Endothelial cell of umbilical vein (primary cell): ENCODE data around the gene PADI1. TPM values are rescaled to one million over a fixed set of nuclear protein-coding genes. Genes with fewer than 3 reads are reported as not detected.

Experiments
- BruUV-seq: library from RNA; stranded (reverse); fragments of 400-500 nt; replicated peaks from 2 replicates; lab custom pipeline; 2021; lab: Mats Ljungman, UMichigan
- CTCF ChIA-PET: fragments of 300-600, 350-600 bp; sonication (Branson Sonifier 250); formaldehyde crosslinking; loops from one replicate; lab custom pipeline; 2021; ENCODE audit warnings: antibody characterized with exemption, inconsistent platforms; lab: Charles Lee
- POLR2A ChIA-PET: fragments of 300-600, 350-600 bp; sonication (Branson Sonifier 250); formaldehyde crosslinking; loops from one replicate; lab custom pipeline; 2021; ENCODE audit warnings: antibody characterized with exemption, inconsistent platforms; lab: Charles Lee
- DNase-seq: peaks from one replicate; pipeline ENCODE4 v3.0.0-alpha.2; 2011; ENCODE audit warnings: low read depth, low spot score
- FAIRE-seq: peaks from 2 replicates; lab custom pipeline; 2011; peaks lifted over from hg19 to GRCh38; lab: Jason Lieb, UNC
- H2AFZ ChIP-seq: 2 replicates; pipeline ENCODE4 v1.6.0; 2012; ENCODE audit warnings: low read depth, low read length, control low read depth, inconsistent platforms
- H3K27ac ChIP-seq: 2 replicates; pipeline ENCODE4 v1.5.1; 2011; ENCODE audit warnings: low read depth, mild to moderate bottlenecking, control low read depth, low read length, moderate library complexity; ENCODE audit not compliant: insufficient read depth
- H3K27me3 ChIP-seq, 2 experiments: 2 replicates each; pipeline versions ENCODE4 v1.6.0 to v1.6.1; 2011; ENCODE audit warnings: low read length in 2 of 2, mixed read lengths in 1 of 2; ENCODE audit not compliant: control insufficient read depth in 2 of 2, insufficient read depth in 2 of 2
- H3K36me3 ChIP-seq, 2 experiments: 2 replicates in 1 of 2; 3 replicates in 1 of 2; pipeline ENCODE4 v1.5.1; 2011; ENCODE audit warnings: low read length in 2 of 2, mild to moderate bottlenecking in 1 of 2, moderate library complexity in 1 of 2; ENCODE audit not compliant: control insufficient read depth in 2 of 2, insufficient read depth in 2 of 2; ENCODE audit errors: extremely low read depth in 1 of 2
- H3K4me1 ChIP-seq: 3 replicates; pipeline ENCODE4 v1.5.1; 2011; ENCODE audit warnings: mild to moderate bottlenecking, low read length; ENCODE audit not compliant: control insufficient read depth, insufficient read depth; ENCODE audit errors: extremely low read depth
- H3K4me2 ChIP-seq: 2 replicates; pipeline ENCODE4 v1.6.1; 2011; ENCODE audit warnings: low read length, control low read depth, mixed read lengths; ENCODE audit not compliant: insufficient read depth
- H3K4me3 ChIP-seq, 3 experiments: fragments of 200-600 bp in 1 of 3; sonication (generic), shearing (Covaris generic) in 1 of 3; replicated peaks in 1 of 3; 2 replicates each; pipeline ENCODE4 v1.5.1; 2011 to 2016; ENCODE audit warnings: control low read depth in 3 of 3, low read length in 3 of 3, mild to moderate bottlenecking in 2 of 3, inconsistent platforms in 1 of 3, low read depth in 1 of 3, moderate library complexity in 1 of 3; ENCODE audit not compliant: insufficient read depth in 1 of 3
- H3K79me2 ChIP-seq: 2 replicates; pipeline ENCODE4 v1.6.0; 2012; ENCODE audit warnings: low read length, inconsistent platforms; ENCODE audit not compliant: control insufficient read depth, insufficient read depth
- H3K9ac ChIP-seq: replicated peaks from 2 replicates; pipeline ENCODE3; 2011; ENCODE audit warnings: low read length, control low read depth; ENCODE audit not compliant: insufficient read depth; ENCODE audit errors: extremely low read depth
- H3K9me1 ChIP-seq: replicated peaks from 3 replicates; pipeline ENCODE4 v1.6.0; 2011; ENCODE audit warnings: mild to moderate bottlenecking, low read length; ENCODE audit not compliant: control insufficient read depth, insufficient read depth; ENCODE audit errors: extremely low read depth
- H3K9me3 ChIP-seq: replicated peaks from 2 replicates; pipeline ENCODE4 v1.5.1; 2012; ENCODE audit warnings: low read length, inconsistent platforms; ENCODE audit not compliant: control insufficient read depth, insufficient read depth
- H4K20me1 ChIP-seq: replicated peaks from 2 replicates; pipeline ENCODE3; 2011; ENCODE audit warnings: mild to moderate bottlenecking, low read length; ENCODE audit not compliant: control insufficient read depth, insufficient read depth; ENCODE audit errors: extremely low read depth
- GATA2 ChIP-seq: IDR thresholded peaks from 2 replicates; pipeline ENCODE4 v1.7.0; 2011; ENCODE audit warnings: low read depth, mild to moderate bottlenecking, moderate library complexity, mixed read lengths, low read length; ENCODE audit not compliant: insufficient read length, insufficient read depth
- JUN ChIP-seq: IDR thresholded peaks from 2 replicates; pipeline ENCODE4 v1.6.1; 2011; ENCODE audit warnings: borderline replicate concordance, low read depth; ENCODE audit not compliant: insufficient read length, insufficient read depth
- POLR2A ChIP-seq: IDR thresholded peaks from 2 replicates; pipeline ENCODE4 v1.6.1; 2012; ENCODE audit warnings: low read depth, mild to moderate bottlenecking, control low read depth, low read length
- POLR2AphosphoS5 ChIP-seq: IDR thresholded peaks from 2 replicates; pipeline ENCODE4 v1.6.1; 2012; ENCODE audit warnings: low read depth, mild to moderate bottlenecking, control low read depth, low read length, moderate library complexity; ENCODE audit not compliant: insufficient read depth
- dilution Hi-C: fragments of 300-500 bp; cut with MboI; formaldehyde crosslinking; loops from one replicate; pipeline ENCODE4 v1.15.0; 2019; ENCODE audit warnings: low sequenced_read_pairs; ENCODE audit not compliant: extremely low pct_ligation_motif_present
- intact Hi-C: fragments of 100-400 bp; cut with micrococcal nuclease; formaldehyde crosslinking; loops from one replicate; pipeline ENCODE4 v1.10.0; 2022
- polyA plus RNA-seq, 4 experiments: library from polyadenylated mRNA; depleted of rRNA in 3 of 4; stranded (reverse) in 3 of 4; unstranded in 1 of 4; fragments of >200 nt; gene quantifications; 2 replicates each; pipeline versions ENCODE4 v1.2.1 to v1.2.3, GENCODE V29; 2011 to 2012; ENCODE audit warnings: missing spikeins in 1 of 4
- total RNA-seq: library from RNA; stranded (reverse); gene quantifications from 2 replicates; pipeline ENCODE4 v1.2.3, GENCODE V29; 2021
- TF ChIP-seq, protein P1 (sequence below): IDR thresholded peaks from 2 replicates; pipeline ENCODE4 v1.6.1; 2011; ENCODE audit not compliant: insufficient read depth, insufficient read length

PADI1 gene
- total and polyA plus RNA-seq, 2 donors (not counting 3 experiments of a cell fraction or from before 2014, with no cell fraction given): 0.01 TPM; not detected in 1

- H3K27ac ChIP-seq: no peak overlapping the region
- POLR2A ChIA-PET: no interaction called here
- no peak overlapping the region for H3K9ac ChIP-seq
- no peaks in the 10 kb centered on the region for H3K27me3 ChIP-seq
- intact Hi-C loops (no loop called here), dilution Hi-C loops (no loop called here)
- H2AFZ ChIP-seq: no peak overlapping the region
- CTCF ChIA-PET: interaction anchor here (0.6 to 1.3 kb wide), 4 partner anchors 15 to 82 kb away, joined by 3 to 4 read pairs (median 3); no protein-coding TSS in a partner anchor
- no peak overlapping the region for H3K4me2 ChIP-seq
- no peaks in the 10 kb centered on the region for H4K20me1 ChIP-seq
- no peak overlapping the region for H3K4me3 ChIP-seq
- H3K4me1 ChIP-seq: no peaks in the 10 kb centered on the region
- H3K9me3 ChIP-seq: no peaks in the 10 kb centered on the region
- no peak for FAIRE-seq
- no peaks in the 10 kb centered on the region for H3K9me1 ChIP-seq
- peak; percentile 16 for DNase-seq
- BruUV-seq: no TSS peak
- H3K79me2 ChIP-seq: no peaks in the 10 kb centered on the region
- no peak for TF ChIP-seq POLR2A
- TF ChIP-seq JUN: peak; percentile 17
- TF ChIP-seq GATA2: no peak
- TF ChIP-seq POLR2AphosphoS5: no peak
- H3K36me3 ChIP-seq: no peaks in the 10 kb centered on the region
Observed at GRCh38 chr1:17207966-17208418, 3.1 kb downstream of the PADI1 start.

DNA sequence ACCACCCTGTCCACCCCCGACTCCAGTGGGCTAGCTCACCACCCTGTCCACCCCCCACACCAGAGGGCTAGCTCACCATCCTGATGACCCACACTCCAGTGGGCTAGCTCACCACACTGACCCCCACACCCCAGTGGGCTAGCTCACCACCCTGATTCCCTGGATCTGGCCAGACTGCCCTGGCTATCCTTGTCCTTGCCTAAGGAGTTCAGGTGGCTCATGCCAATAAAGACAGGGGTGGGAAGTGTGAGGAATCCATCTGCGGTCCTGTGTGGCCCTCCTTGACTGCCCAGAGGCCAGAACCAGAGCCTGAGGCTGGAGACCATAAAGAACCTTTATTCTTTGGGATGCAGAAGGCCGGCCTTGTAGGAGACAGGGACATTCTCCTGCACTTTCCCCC, 3.6 kb downstream of the PADI1 start:
- FAIRE-seq: no peak
- no peak for DNase-seq
- H3K9me3 ChIP-seq: no peaks in the 10 kb centered on the region
- no peak overlapping the region for H2AFZ ChIP-seq
- no peaks in the 10 kb centered on the region for H3K4me1 ChIP-seq
- no peaks in the 10 kb centered on the region for H3K27me3 ChIP-seq
- ChIA-PET CTCF (interaction anchor here (0.6 kb wide), 1 partner anchor 16 kb away, joined by 3 read pairs; no protein-coding TSS in a partner anchor), POLR2A (no interaction called here)
- intact Hi-C loops: no loop called here
- H3K27ac ChIP-seq: no peak overlapping the region
- H3K79me2 ChIP-seq: no peaks in the 10 kb centered on the region
- BruUV-seq: no TSS peak
- no peaks in the 10 kb centered on the region for H3K9me1 ChIP-seq
- H3K4me2 ChIP-seq: no peak overlapping the region
- H3K4me3 ChIP-seq: no peak overlapping the region
- H3K36me3 ChIP-seq: no peaks in the 10 kb centered on the region
- dilution Hi-C loops: no loop called here
- no peak overlapping the region for H3K9ac ChIP-seq
- no peaks in the 10 kb centered on the region for H4K20me1 ChIP-seq
- TF ChIP-seq, protein P1, sequence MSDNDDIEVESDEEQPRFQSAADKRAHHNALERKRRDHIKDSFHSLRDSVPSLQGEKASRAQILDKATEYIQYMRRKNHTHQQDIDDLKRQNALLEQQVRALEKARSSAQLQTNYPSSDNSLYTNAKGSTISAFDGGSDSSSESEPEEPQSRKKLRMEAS: no peak
- no peak for TF ChIP-seq POLR2AphosphoS5
